HG03439 (cell line): Measurements from ENCODE around the gene COP1.

ENCODE experiments used
- ATAC-seq: cut with Tn5 transposase; IDR thresholded peaks from one replicate; pipeline ENCODE4 v1.9.1; 2021; ENCODE audit warnings: mild to moderate bottlenecking, moderate library complexity; ENCODE audit not compliant: unreplicated experiment

COP1 gene

DNA sequence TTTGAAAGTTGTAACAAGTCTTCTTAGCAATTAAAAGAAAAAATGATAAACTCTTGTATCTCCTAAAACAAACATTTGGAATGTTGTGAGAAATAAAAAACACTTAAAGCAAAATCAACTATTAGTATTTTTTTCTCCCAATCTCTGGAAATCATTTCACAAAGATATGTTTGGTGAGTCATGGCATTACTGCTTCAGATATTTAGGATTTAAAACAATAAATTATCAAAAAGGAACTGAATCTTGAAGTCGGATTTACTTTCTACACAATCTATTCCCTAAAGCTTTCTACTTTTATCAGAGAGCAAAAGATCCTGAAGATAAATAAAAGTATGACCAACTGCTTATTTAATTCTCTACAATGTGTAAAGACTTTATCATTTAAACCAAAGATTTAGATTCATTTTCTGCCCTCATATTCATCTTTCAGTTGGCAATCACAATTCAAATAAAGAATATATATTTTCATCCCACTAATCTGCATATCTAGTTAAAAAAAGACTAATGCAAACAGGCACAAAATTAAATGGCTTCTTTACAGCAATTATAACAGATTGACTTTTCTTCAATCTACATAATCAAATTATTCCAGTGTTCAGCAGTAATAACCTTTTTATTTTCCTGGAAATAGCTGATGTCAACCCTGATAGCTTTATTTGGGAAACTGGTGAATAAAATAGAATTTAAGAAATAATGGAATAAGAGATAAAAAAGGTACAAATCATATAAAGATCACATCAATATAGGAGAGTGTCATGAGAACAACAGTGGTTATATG, 230.0 kb downstream of the COP1 start:
- no peak for ATAC-seq

DNA sequence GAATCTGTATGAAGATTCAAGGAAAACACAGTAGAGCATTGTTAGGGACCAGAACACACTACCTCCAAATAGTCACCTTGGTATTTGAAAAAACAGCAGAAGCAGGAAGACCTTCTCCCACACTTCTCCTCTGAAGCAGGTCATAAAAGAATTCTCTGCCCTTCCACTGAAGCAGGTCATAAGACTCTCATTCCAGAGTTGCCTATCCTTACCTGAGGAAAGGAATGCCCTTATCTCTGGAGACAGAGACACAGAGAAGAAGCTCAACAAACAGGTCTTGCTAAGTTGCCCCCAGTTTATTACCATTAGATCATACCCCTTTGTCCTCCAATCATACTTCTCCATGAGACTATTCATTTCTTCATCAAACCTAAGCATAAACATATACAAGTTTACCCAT, 237.9 kb downstream of the COP1 start:
- no peak for ATAC-seq

DNA sequence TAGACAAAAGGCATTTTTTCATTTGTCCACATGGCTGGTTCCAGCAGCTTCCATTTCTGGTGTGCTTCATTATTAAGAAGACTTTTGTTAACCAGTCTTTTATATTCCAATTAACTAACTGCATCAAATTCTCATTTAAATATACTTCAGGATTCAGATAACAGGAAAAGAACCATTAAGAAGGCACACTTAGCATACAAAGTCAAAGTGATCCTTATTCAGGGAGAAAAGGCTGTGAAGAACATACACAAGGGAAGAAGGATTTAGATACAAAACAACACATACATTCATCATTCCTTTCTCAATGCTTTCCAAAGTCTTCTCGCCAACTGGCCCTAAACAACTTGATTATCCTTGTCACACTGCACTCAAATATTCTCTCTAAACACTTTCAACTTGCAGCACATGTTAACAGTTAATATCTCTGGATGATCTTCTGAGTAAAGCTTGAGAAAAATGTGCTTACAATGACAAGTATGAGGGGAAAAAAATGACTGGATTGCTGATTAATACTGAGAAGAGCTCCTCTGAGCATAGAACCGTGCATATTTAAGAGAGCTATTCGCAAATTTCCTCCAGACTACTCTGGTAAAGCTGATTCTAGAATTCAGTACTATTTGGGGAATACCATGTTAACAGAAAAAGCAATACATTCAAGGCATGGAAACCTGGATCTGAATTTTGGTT, 238.5 kb downstream of the COP1 start:
- ATAC-seq, result no peak

DNA sequence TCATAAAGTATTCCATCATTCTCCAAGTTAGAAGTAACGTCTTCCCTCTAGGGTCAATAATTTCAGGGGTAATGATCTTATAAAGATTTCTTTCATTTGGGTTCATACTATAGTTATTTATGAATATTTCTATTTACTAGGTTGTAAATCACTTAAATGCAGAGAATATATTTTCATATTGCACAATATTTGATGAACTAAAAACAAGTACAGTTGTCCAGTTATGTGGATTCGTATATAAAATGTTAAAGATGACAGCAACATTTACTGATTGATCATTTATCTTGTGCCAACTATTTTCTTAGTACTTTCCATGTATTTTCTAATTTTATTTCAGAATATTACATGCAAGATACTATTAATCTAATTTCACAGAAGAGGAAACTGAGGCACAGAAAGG, 243.3 kb downstream of the COP1 start:
- ATAC-seq, result no peak

DNA sequence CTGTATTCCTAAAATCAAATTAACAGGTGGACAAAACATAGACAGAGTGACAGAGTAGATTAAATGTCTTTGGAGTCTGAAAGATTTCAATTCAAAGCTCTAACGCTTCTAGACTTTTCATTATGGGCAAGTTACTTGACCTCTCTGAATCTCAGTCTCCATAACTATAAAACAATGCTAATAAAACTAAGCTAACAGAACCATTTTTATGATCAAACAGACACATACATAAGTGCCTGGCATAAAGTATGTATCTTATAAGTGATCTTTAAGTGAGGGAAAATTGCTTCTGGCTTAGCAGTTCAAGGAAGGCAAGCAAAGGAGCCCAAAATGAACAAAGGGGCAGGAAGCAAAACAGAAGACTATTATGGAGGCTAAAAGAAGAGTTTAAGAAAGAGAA, 246.9 kb downstream of the COP1 start:
- no peak for ATAC-seq

DNA sequence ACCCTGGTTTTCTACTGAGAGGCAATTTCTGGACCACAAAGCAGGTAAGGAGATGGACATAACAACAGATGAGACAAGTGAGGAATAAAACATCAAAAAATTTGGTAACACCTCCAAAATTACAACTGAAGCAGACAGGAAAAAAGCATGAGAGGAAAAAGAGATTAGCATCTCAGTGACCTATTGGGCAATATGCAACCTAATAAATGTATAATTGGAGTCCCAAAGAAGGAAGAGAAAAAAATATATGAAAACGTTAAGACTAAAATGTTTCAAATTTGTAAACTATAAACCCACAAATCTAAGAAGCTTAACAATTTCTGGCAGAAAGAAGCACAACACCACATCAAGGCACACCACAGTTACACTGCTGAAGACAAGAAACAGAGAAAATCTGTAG, 255.5 kb downstream of the COP1 start:
- no peak for ATAC-seq

DNA sequence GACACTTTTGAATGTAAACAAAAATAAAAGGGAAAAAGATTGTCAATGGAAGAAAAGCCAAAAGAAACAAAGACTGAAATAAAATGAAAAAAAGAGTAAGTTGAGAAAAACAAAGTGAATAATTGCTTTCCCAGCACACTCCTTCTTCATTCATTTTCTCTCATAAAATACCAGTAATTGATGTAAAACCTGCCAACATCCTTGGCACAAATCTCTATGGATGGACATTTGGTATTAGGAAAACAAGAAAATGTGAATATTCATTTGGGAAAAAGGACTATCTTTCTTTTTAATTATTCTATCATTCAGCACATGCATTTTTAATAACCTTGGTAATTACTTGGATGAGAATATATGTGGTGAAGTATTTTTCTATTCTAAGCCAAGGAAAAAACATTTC, 259.3 kb downstream of the COP1 start:
- ATAC-seq, result no peak

DNA sequence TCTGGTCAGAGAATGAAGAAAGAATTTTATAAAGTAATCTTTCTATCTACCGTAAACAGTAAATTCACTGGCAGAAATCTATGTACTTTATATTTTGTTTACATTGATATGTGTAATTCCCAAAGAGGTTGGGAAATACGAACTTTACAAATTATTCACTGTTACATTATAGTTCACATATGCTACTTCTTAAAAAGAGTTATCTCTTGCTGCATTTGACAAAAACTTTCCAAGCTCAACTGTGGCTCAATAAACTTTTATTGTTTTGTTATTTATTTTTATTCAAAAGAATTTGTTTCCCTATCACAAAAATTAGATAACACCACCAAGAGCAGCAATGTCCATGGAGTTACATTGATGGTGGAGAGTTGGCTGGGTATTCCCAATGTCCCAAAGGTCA, 262.5 kb downstream of the COP1 start:
- no peak for ATAC-seq

DNA sequence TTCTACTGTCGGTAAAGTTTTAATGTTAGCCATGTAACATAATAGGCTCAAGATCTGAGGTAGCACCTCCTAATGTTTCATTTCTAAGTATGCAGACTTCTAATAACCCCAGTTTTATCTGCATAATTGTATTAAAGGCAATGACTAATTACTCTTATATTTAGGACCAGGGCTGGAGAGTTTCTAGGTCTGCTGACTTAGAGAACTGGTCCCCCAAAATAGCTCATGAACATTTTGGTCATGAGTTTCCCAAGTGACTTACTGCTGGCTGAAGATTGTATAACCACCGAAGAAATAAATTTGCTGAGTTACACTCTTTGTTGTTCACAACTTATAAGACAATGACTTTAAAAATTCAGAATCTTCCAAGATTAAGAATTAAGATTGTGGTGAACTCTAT, 265.9 kb downstream of the COP1 start:
- ATAC-seq, result no peak

DNA sequence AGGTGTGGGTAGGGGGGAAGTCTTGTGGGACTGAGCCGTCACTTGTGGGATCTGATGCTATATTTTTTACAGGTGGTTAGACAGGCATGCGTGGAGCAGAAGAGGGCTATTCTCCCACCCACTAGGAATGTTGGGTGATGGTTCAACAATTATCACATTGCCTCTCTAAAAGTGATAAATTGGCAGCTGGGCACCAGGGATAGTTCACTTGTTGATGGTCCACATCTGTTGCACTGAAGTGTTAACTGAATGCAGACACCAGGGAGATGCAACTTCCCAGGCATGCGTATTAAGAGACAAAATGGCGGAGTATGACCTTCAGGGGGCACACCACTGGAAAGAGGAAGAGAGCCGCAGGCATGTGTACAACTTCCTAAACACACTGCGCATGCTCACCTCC, 270.4 kb downstream of the COP1 start:
- no peak for ATAC-seq

DNA sequence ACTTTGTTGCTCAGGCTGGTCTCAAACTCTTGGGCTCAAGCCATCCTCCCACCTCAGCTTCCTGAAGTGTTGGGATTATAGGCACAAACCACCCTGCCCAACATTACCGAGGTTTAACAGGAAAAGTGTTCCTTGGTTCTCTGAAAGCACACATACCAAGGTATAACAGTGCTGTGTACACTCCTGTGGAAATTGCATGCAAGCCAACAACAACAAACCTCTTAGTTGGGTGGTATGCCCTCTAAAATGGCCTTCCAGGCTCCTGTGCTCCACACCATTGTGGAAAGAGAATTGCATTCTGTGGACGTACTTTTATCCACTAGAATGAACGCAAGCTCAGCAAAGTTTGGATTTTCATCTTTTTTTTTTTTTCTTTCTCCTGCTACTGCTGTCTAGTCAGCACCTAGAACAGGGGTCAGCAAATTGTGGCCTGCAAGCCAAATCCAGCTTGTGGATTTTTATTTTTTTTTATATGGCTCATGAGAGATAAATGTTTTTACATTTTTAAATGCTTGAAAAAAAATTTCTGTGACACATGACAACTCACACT, 271.4 kb downstream of the COP1 start:
- no peak for ATAC-seq

DNA sequence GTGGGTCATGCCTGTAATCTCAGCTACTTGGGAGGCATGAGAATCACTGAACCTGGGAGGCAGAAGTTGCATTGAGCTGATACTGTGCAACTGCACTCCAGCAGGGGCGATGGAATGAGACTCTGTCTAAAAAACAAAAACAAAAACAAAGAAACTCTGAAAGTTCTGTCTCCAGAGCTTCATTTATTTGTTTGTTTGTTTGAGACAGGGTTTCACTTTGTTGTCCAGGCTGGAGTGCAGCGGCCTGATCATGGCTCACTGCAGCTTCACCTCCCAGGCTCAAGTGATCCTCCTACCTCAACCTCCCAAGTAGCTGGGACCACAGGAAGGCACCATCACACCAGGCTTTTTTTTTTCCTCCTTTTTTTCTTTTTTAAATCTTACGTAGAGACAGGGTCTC, 271.9 kb downstream of the COP1 start:
- no peak for ATAC-seq

DNA sequence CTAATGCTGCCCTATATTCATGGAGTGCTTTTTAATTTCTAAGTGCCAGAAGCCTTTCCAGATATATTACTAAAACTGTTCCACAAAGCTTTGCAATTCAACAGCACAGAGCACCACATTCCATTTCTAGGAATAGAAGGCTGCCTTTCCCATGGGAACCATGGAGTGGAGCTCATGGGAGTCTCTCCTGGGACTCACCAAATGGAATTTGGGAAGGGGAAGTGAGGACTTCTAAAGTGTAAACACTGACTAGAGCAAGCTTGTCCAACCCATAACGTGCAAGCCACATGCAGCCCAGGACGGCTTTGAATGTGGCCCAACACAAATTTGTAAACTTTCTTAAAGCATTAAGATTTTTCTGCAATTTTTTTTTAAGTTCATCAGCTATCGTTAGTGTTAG, 273.3 kb downstream of the COP1 start:
- no peak for ATAC-seq

DNA sequence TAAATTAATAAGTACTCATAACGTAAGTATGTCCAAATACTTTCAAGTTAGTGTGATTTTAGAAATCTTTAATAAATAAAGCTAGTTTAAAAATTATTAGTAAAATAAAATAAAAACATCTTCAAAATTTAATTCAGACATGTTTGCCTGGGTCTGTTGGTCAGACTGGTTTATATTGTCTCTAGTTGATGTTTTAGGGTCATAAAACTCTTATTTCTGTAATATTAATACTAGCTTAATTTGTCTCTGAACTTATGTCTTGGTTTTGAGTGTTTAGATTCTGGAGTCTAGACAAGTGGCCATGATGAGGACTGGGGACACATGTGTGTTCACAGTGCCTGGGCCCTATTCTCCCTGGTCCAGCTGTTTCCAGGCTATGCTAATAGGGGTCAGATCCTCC, 279.1 kb downstream of the COP1 start:
- no peak for ATAC-seq

DNA sequence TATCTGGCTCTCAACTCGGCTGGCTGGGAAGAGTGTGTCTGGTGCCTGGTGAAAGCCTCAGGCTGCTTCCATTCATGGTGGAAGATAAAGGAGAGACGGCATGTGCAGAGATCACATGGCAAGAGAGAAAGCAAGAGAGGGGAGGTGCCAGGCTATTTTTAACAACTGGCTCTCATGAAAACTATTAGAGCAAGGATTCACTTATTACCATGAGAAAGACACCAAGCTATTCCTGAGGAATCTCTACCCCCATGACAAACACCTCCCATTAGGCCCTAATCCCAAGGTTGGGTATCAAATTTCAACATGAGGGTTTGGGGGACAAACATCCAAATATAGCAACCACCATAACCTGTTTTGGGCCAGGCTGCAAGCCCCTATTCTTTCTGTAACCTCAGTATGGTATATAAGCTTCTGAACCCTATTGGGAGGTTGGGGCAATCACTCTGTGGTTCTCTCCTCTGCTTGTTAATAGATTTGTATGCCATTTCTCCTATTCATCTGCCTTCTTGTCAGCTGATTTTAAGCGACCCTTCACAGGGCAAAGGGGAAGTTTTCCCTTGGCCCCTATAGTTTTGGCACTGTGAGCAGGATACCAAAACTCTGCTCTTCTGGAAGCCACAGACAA, 284.7 kb downstream of the COP1 start:
- ATAC-seq, result no peak

DNA sequence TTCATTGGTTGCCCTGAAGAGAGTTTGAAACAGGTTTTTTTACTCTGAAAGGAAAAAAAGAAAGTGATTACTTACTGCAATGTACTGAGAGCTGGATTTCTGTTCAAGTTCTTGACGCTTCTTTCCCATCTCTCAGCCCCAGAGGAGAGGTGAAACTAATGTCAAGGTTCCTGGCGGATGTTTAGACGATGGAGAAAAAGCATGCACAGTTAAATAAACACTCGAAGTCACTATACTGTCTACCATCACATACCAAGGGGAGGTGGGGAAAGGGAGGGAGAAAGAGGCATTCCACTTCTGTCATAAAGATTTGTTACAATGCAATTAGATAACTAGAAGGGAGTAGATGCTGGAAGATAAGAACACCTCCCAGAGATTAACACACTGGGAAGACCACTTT, 286.7 kb downstream of the COP1 start:
- no peak for ATAC-seq

DNA sequence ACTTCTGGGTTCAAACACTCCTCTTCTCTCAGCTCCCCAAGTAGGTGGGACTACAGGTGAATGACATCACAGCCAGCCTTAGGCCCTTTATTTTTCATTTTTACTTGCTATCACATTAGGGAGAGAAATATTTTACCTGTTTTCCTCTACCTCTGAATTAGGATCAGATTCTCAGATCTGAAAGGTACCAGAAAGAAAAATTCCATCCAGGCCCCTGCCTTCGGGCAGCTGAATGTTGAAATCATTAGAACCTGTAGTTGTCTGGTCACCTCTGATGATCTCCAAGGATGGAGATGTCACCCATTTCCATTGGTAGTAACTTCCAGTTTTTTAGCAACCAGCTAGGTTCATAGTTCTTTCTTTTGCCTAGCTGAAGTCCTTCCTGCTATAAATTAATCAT, 288.1 kb downstream of the COP1 start:
- no peak for ATAC-seq

DNA sequence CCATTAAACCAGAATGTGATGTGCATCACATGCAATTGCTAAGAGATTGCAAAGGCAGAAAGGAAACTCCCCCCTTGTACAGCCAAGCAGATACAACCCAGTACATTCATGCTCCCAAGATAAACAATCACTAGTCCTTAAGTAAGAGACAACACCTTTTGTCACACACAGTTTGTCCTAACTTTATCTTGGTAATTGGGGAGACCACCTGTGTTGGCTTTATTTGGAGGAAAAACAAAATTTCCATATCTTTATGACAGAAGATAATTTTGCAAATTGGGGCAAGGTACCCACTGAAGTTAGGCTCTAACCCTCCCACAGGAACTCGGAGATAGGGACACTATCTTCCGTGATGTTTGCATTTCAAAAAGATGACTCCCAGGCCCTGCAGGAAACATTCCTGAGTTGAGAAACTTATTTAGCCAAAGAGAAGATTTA, 288.7 kb downstream of the COP1 start:
- ATAC-seq, result no peak

DNA sequence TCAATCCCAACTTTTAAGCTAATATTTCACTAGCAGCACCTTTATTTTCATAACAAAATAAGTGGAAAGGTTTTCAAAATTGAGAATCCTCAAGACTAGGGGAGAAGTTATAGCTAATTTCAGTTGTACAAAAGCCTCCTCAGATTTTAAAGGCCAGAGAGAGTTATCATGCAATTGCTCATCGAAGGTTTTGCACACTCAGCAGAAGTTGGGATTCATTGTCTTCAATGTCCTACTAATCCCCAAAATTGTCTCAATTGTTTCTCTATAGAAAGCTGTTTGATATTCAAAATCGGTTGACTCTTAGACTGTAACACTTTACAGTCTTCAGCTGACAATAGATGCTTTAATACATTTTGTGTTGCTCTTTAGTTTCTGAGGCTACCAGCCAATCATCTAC, 293.0 kb downstream of the COP1 start:
- ATAC-seq, result no peak

DNA sequence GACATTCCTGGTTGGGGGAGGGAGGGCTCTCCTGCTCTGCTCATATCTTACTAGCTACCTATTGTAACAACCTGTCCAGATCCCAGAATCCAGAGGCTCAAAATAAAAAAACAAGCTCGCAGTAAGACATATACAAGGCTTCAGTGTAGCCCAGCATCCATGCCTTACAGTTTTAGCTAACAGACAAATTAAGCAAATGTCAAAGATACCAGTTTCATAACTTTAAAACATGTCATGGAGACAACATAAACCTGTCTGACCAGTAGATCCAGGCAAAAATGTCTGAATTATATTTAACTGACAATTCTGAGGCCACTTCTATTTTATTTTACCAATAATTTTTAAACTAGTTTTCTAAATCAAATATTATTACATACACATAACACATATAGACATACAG, 295.9 kb downstream of the COP1 start:
- no peak for ATAC-seq

DNA sequence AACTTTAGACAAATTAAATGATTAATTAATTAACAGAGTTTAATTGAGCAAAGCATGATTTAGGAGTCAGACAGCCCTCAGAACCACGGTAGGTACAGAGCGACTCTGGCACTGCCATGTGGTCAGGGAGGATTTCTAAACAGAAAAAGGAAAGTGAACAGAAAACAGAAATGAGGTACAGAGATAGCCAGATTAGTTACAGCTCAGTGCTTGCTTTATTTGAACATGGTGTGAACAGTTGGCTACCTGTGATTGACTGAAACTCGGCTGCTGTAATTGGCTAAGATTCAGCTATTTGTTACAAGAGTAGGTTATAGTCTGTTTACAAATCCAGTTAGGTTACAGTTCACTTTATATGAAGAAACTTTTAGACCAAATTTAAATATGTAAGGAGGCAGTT, 300.7 kb downstream of the COP1 start:
- ATAC-seq, result no peak

DNA sequence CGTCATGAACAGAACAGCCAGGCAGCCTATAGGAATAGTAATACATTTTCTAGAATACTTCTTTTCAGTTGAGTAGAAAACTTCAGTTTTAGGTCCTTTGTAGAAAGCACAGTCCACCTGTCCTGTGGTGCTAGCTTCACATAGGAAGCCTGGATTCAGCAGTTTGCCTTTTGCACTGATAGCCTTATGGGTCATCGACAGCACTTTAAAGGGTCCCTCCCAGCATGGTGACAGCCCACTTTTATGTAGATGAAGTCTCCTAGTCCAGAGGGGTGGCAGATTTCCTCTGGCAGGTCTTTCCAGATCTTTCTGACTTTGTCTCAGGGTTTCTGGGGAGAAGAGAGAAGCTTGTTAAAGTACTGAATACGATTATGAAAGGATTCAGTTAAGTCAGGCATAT, 302.3 kb downstream of the COP1 start:
- no peak for ATAC-seq
